Amniotic epithelial cell (primary cell): ENCODE data around the gene TET3.
"Not testable (repeated sequence)": the region's sequence is repeated elsewhere in the genome, so short reads cannot be mapped to it uniquely, and the experiment has no call there.

Experiments used
- DNase-seq: peaks from one replicate; pipeline ENCODE4 v3.0.0-alpha.2; 2010; ENCODE audit warnings: low read depth

The TET3 gene

DNA sequence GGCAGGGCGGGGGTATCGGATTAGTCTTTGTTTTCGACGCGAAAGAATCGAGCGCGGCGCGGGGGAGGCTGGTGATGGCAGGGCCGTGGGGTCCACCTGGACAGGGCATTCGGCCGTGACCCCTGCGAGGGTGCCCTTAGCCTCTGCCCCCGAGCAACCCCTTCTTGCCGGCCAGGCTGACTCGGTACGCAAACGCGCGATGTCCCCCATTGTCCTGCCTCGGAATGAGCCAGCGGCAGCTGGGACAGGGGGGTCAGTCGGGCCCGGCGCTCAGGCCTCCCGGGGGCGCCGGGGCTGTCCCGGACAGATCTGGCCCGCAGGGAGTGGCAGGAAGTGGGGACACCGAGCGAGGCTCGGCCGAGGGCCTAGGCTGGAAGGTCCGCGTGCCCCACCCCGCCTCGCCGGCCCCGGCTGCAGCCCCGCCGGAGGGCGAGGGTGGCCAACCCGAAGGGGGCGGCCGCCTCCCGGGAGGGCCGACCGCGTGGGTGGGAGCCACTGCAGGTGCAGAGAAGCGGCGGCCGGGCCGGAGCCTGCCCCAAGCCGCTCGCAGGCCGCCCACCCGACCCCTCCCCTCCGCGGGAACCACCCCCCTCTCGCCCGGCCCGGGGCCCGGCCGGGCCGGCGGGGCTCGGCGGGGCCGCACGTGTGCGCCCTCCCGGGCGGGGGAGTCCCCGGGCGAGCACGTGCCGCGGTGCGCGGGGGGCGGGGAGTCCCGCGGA is at the start of gene TET3:
Gene TET3, plus strand, starts transcription at position 708 of the 719 bp plus-strand sequence. CDS start 1,494 bp downstream, outside the sequence.
- DNase-seq: no peak

DNA sequence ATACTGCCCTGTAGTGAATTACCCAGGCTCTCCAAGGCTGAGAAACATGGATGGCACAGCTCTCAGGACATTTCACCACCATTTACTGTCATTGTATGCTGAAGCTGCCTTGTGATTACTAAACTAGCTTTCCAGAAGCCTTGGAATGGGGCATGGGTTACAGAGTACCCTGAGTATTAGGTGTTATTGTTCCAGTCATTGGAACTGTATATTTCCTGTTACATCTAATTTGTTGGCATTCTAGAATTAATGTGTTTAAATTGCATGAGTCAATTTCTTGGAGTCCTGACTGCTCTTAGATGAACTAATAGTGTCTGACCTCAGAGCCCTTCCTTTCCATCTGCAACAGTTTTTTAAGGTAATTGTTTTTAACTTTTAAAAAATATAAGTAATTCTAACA is 49.1 kb upstream of the TET3 start:
- DNase-seq: peak; percentile 42

DNA sequence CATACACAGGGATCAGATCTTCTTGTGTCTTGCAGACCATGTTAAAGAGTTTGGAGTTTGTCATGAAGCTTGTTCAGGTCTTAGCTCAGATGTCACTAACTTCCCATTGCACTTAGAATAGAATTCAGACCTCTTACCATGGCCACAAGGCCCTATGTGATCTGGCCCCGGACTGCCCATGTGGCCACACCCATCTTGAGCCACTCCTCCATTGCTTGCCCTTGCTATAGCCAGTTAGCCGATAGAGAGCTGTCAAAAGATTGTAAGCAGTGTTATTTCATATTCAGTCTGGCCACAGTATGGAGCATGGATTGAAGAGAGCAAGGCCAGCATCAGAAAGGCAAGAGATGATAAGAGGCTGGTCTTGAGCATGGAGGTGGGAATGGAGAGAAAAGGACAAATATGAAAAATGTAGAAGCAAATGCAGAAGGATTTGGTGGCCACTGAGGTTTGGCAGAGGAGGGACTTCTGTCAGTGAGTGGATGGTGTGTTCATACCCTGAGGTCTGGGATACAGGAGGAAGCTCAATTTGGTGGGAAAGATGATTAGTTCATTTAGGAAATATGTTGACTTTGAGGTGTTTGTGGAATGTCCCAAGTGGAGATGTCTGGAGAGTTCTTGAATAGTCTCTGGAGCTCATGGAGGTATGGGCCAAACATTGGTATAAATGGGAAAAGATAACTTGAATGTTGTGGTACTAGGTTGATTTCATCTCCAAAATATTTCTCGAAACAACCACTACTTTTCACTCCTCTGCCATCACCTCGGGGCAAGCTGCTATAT is 47.4 kb upstream of the TET3 start:
- DNase-seq: no peak

GRCh38 chr2:73937899-73938298 is 46.8 kb upstream of the TET3 start:
- DNase-seq: no peak

- peak; percentile 71 for DNase-seq
Measured at GRCh38 chr2:73938718-73939352, 45.9 kb upstream of the TET3 start.

DNA sequence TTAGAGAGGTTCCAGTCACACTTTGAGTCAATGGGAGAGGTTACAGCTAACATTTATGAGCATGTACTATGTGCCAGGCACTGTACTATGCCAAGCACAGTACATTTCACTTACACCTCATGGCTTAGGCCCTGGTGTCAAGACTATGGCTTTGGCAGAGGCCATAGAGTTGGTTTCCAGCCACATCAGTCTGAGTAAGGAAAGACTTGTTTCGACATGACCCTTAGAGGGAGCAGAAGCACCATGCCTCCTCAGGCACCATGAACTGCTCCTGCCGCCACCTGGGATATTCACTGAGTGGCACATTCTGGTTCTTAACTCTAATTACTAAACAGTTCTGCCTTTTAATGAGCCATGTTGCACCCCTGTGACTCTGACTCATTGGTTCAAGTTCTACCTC is 45.3 kb upstream of the TET3 start:
- DNase-seq: peak; percentile 54

DNA sequence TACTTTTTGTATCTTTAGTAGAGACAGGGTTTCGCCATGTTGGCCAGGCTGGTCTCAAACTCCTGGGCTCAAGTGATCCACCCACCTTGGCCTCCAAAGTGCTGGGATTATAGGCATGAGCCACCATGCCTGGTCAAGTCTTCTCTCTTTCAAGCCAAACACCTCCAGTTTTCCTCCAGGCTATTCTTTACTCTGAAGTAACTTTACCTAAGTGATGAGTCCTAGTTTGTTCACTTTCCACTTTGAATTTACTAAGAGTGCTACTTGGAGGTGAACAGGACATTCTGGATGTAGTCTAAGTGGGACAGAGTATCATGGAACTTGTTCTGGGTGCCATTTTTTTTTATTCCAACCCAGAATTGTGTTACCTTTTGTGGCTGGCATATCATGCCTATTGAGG is 44.6 kb upstream of the TET3 start:
- DNase-seq: not testable (repeated sequence)

- no peak for DNase-seq
Measured at GRCh38 chr2:73942664-73943063, 42.0 kb upstream of the TET3 start.

GRCh38 chr2:73944714-73945113 is 40.0 kb upstream of the TET3 start:
- DNase-seq: no peak

DNA sequence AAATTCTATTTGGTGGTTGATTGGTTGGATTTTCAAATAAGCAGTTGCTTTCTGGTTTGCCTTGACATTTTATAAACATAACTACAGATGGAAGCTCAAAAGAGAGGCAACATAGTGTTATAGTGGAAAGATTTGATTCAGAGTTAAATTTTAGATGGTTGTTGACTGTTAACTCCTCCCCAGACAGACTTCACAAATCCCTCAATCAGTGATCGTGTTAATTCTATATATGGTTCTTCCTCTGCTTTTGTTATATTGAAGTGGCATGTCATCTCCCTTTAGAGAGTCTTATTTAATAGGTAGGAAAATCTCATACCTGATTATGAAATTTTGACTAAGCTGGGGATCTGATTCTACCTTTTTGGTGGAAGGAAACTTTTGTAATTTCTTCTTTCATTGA is 38.5 kb upstream of the TET3 start:
- DNase-seq: no peak

DNA sequence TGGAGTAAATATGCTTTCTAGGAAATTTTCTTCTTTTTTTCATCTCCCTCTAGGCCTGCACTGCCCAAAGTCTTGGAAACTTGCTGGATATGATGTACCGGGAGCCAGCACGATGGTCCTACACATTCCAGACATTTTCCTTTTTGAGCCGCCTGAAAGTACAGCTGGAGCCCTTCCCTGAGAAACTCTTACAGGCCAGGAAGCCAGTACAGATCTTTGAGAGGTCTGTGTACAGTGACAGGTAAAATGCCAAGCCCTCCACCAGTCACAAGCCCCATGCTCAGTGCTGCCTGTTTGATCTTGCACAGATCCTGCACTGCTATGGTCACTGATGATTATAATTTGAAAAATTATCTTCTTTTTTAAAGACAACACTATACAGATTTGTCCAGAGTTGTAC is 38.0 kb upstream of the TET3 start:
- no peak for DNase-seq

- no peak for DNase-seq
Measured at GRCh38 chr2:73947412-73948018, 37.2 kb upstream of the TET3 start.

DNA sequence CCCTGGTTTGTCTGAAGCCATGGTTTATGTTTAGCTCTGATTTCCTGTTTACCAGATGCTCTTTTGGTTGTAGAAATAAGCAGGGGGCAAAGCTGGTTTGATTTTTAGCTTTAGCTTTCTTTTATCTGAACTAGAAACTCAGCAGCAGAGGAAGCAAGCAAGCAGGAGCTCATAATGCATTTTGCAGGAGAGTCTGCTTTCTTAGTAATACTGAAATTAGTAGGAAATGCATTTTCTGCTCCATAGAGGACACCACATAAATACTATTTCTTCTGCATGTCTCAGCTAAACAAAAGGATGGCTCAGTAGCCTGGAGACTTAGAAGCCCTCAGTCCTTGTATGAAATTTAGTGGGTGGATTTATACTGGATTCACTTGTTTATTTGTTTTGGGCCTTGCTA is 34.9 kb upstream of the TET3 start:
- no peak for DNase-seq

DNA sequence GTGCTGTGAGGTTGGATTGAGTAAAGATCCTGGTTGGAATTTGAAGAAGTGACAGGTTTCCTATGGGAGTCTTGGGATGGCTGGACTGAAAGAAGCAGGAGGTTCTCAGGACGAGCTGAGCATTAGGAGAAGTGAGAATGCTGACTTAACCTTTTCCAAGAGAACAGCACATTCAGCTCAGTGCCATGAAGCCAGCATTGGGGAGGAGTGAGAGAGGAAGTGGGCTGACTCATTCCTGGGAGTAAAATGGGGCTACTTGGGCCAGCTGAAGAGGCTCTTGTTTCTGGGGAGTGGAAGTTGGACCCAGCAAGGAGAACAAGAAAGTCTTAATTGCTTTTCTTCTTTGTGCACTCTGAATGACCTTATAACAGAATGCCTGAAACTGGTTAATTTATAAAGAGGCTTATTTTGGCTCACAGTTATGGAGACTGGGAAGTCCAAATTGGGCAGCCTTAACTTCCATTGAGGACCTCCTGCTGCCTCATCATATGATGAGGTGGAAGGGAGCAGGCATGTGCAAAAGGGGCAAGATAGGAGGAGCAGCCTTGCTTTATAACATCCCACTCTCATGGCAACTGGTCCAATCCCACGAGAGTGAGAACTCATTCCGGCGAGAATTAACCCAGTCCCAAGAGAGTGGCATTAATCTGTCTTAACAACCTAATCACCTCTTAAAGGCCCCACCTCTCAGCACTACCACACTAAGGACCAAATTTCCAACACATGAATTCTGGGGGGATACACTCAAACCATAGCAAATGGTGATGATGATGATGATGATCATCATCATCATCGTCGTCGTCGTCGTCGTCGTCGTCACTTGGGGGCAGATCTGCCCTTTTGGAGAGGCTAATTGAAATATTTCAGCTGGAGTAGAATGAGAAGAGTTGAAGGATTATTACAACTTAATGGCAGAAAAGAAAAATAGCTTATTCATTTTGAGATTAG is 31.9 kb upstream of the TET3 start:
- DNase-seq: peak; percentile 29

DNA sequence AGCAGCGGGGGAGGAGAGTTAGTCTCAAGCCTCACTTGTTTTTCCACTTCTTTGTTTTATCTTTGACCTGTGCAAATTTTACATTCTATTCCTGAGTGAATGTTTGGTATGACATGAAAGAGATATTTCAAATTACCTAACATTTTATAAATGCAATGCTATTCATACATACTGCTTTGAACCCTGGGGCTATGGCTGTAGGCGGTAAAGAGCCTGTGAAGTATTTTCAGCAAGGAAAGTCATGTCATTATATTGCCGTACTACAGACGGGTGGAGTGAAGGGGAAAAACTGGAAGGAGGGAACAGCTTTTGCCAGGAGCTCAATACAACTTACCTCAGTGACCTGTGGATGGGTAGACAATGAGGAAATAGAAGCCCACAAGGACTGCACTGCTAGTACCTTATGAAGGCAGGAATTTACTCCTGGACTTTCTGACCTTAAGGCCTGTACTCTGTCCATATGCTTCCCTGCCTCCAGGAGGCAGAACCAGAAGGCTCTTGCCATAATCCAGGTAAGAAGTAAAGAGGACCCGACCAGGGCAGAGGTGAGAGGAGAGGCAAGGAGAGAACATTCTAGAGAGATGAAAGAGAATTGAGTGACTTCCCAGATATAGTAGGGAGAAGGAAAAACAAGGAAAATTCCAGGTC is 28.4 kb upstream of the TET3 start:
- no peak for DNase-seq

- DNase-seq: no peak
Measured at GRCh38 chr2:73961274-73961673, 23.4 kb upstream of the TET3 start.

GRCh38 chr2:73961823-73962615 is 22.7 kb upstream of the TET3 start:
- no peak for DNase-seq

GRCh38 chr2:73962798-73963197 is 21.9 kb upstream of the TET3 start:
- DNase-seq: no peak

GRCh38 chr2:73963385-73964120 is 21.2 kb upstream of the TET3 start:
- no peak for DNase-seq
